HepG2 (cell line): ENCODE results near the gene HAP1. TPM values are rescaled to one million over a fixed set of nuclear protein-coding genes. Genes with fewer than 3 reads are reported as not detected.

Experiments
- ATAC-seq: fragments of 200-7000 bp; cut with Tn5 transposase; 3 replicates; pipeline ENCODE4 v1.9.1; 2020; ENCODE audit warnings: mild to moderate bottlenecking, moderate library complexity
- BruUV-seq: library from RNA; stranded (reverse); fragments of 400-500 nt; replicated peaks from 2 replicates; lab custom pipeline; 2021; lab: Mats Ljungman, UMichigan
- CTCF ChIA-PET: fragments of 300-600 bp; formaldehyde crosslinking; extraction: SDS; loops from one replicate; lab custom pipeline; 2021; ENCODE audit warnings: low total read pairs, inconsistent platforms, low intra/inter-chr PET ratio; lab: Yijun Ruan, JAX
- POLR2A ChIA-PET: fragments of 350-600 bp; sonication (Branson Sonifier 250); formaldehyde crosslinking; loops from one replicate; lab custom pipeline; 2020; ENCODE audit warnings: antibody characterized with exemption, inconsistent platforms; lab: Yijun Ruan, JAX
- DNase-seq: peaks from one replicate; pipeline ENCODE4 v3.0.0-alpha.2; 2015; ENCODE audit warnings: low spot score
- FAIRE-seq: peaks from 3 replicates; lab custom pipeline; 2011; peaks lifted over from hg19 to GRCh38; lab: Jason Lieb, UNC
- H2AFZ ChIP-seq: one replicate; pipeline ENCODE4 v1.6.1; 2011; ENCODE audit warnings: low read length, inconsistent platforms
- H3K27ac ChIP-seq: fragments of 300-600 bp; 3 replicates; pipeline ENCODE4 v1.8.0; 2011; ENCODE audit warnings: mixed run types, mild to moderate bottlenecking, mixed read lengths, low read length, inconsistent platforms; ENCODE audit not compliant: insufficient read depth; ENCODE audit errors: extremely low read length
- H3K27me3 ChIP-seq, 2 experiments: fragments of 200-600 bp in 1 of 2; 2 replicates in 1 of 2; 3 replicates in 1 of 2; pipeline versions ENCODE4 v1.6.0 to v1.8.0; 2011; ENCODE audit warnings: low read length in 2 of 2, mild to moderate bottlenecking in 2 of 2, moderate library complexity in 2 of 2, inconsistent platforms in 1 of 2; ENCODE audit not compliant: insufficient read depth in 2 of 2, control insufficient read depth in 1 of 2
- H3K36me3 ChIP-seq, 2 experiments: fragments of 200-600 bp in 1 of 2; replicated peaks in 1 of 2; 2 replicates in 1 of 2; 3 replicates in 1 of 2; pipeline versions ENCODE4 v1.5.1 to v1.8.0; 2011; ENCODE audit warnings: low read length in 2 of 2, inconsistent platforms in 1 of 2; ENCODE audit not compliant: insufficient read depth in 2 of 2, control insufficient read depth in 1 of 2
- H3K4me1 ChIP-seq: 2 replicates; pipeline ENCODE4 v1.5.1; 2012; ENCODE audit warnings: low read length, inconsistent platforms; ENCODE audit not compliant: insufficient read depth
- H3K4me2 ChIP-seq: 2 replicates; pipeline ENCODE4 v1.6.0; 2011; ENCODE audit warnings: low read depth, low read length, inconsistent platforms
- H3K4me3 ChIP-seq, 3 experiments: fragments of 200-600 bp in 1 of 3; sonication (generic), shearing (Covaris generic) in 1 of 3; replicated peaks in 1 of 3; 2 replicates each; pipeline ENCODE4 v1.5.1; 2011 to 2016; ENCODE audit warnings: low read length in 3 of 3, inconsistent platforms in 2 of 3, low read depth in 2 of 3, mild to moderate bottlenecking in 2 of 3, control low read depth in 1 of 3, mixed read lengths in 1 of 3; ENCODE audit not compliant: insufficient read depth in 1 of 3
- H3K79me2 ChIP-seq: one replicate; pipeline ENCODE4 v1.6.1; 2011; ENCODE audit warnings: low read length, inconsistent platforms; ENCODE audit not compliant: insufficient read depth
- H3K9ac ChIP-seq: 2 replicates; pipeline ENCODE4 v1.6.0; 2011; ENCODE audit warnings: mild to moderate bottlenecking, low read depth, low read length, inconsistent platforms; ENCODE audit not compliant: insufficient read depth
- H3K9me3 ChIP-seq: 2 replicates; pipeline ENCODE4 v1.5.1; 2012; ENCODE audit warnings: mild to moderate bottlenecking, low read length
- H4K20me1 ChIP-seq: 2 replicates; pipeline ENCODE4 v1.6.0; 2011; ENCODE audit warnings: inconsistent platforms, mild to moderate bottlenecking, low read length, moderate library complexity; ENCODE audit not compliant: insufficient read depth
- AGO2 ChIP-seq: fragments of 200-400 bp; formaldehyde crosslinking; optimal IDR thresholded peaks from 2 replicates; pipeline ENCODE3; 2017; ENCODE audit warnings: mild to moderate bottlenecking, low read depth, low read length, moderate library complexity
- HCFC1 ChIP-seq: fragments of 150-350 bp; IDR thresholded peaks from 2 replicates; pipeline ENCODE4 v1.6.1; 2014; ENCODE audit warnings: low read depth, low read length
- MYNN ChIP-seq: sonication (generic); formaldehyde crosslinking; IDR thresholded peaks from 2 replicates; pipeline ENCODE4 v1.4.0; 2020; ENCODE audit warnings: mild to moderate bottlenecking, low read depth, missing genetic modification reagents
- RBFOX2 ChIP-seq: fragments of 200-400 bp; formaldehyde crosslinking; IDR thresholded peaks from 2 replicates; pipeline ENCODE4 v1.6.1; 2017; ENCODE audit warnings: low read depth, mild to moderate bottlenecking, low read length
- ZKSCAN1 ChIP-seq: fragments of 150-350 bp; IDR thresholded peaks from 2 replicates; pipeline ENCODE4 v1.6.1; 2014; ENCODE audit warnings: low read length
- ZNF687 ChIP-seq: sonication (generic); formaldehyde crosslinking; IDR thresholded peaks from 2 replicates; pipeline ENCODE4 v1.5.1; 2020; ENCODE audit warnings: mild to moderate bottlenecking, missing genetic modification reagents, moderate library complexity
- WGBS: methylation state at CpG from one replicate; pipeline ENCODE4 v1.1.6; 2017; ENCODE audit warnings: low lambda C conversion rate; 5-methylcytosine and 5-hydroxymethylcytosine counted together
- in situ Hi-C: cut with HindIII; loops from 2 replicates; pipeline ENCODE4 v1.10.0; 2017; ENCODE audit warnings: low pct_unique_long_range_greater_than_20kb; ENCODE audit not compliant: extremely low pct_ligation_motif_present
- intact Hi-C: fragments of 100-400 bp; cut with micrococcal nuclease; formaldehyde crosslinking; loops from one replicate; pipeline ENCODE4 v1.10.0; 2022; ENCODE audit not compliant: unreplicated experiment
- polyA plus RNA-seq, 8 experiments: library from polyadenylated mRNA; depleted of rRNA in 3 of 8; stranded (reverse) in 7 of 8; unstranded in 1 of 8; fragments of >200 nt; fragmentation: Illumina TruSeq in 4 of 8; extraction: Trizol in 4 of 8; gene quantifications; 2 replicates each; pipeline versions ENCODE4 v1.2.1 to v1.2.3, GENCODE V29; 2011 to 2016; ENCODE audit warnings: low read depth in 4 of 8, missing spikeins in 1 of 8, mixed read lengths in 1 of 8; ENCODE audit not compliant: insufficient read depth in 1 of 8
- total RNA-seq, 5 experiments: library from RNA; depleted of rRNA; stranded (reverse); fragments of >200 nt; fragmentation: Illumina TruSeq; extraction: Trizol; gene quantifications; 2 replicates each; pipeline ENCODE4 v1.2.3, GENCODE V29; 2016; ENCODE audit warnings: low read depth in 1 of 5
- TF ChIP-seq, protein P1 (sequence below): sonication (generic); formaldehyde crosslinking; IDR thresholded peaks from 2 replicates; pipeline ENCODE4 v1.5.0; 2020; ENCODE audit warnings: missing genetic modification reagents, mild to moderate bottlenecking, borderline replicate concordance

The HAP1 gene
- total and polyA plus RNA-seq, 2 of the 13 experiments (the other 11 are each of a cell fraction or from before 2014, with no cell fraction given), result 0.07 TPM

DNA sequence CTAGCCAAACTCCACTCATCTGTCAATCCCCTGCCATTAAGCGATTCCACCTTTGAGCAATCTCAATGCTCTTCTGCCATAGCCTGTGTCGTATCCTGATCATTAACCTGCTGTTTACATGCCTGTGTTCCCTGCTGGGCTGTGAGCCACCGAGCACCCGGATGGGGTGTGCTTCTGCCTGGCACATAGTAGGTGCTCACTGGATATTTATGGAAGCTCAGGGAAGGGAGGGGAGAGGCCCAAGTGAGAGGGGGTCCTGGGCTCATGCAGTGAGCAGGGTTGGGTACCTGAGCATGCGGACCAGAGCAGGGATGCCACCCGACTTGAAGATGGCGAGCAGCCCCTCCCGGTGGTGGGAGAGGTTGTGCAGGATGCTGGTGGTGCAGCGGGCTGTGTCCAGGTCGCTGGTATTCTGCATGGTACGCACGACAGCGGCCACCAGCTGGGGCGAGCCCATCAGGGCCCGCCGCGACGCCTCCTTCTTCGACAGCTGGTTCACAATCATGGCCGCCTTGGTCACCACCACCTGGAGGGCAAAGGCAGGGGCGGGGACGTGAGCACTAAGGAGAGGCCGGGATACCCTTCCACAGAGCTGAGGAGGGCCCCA is 34.3 kb upstream of the HAP1 start:
- FAIRE-seq, result no peak
- Histone ChIP-seq H3K79me2 (no peaks in the 10 kb centered on the region), H3K27ac (no peak overlapping the region), H2AFZ (no peak overlapping the region)
- ATAC-seq, result no peak
- ChIA-PET CTCF (no interaction called here), POLR2A (interaction anchor here (1.3 kb wide), 1 partner anchor 18 kb away, joined by 4 read pairs; the partner anchor contains the start of gene JUP)
- in situ Hi-C loops, result no loop called here
- no TSS peak for BruUV-seq
- TF ChIP-seq AGO2, result peak; percentile 41
- TF ChIP-seq HCFC1, result no peak
- TF ChIP-seq, protein P1, sequence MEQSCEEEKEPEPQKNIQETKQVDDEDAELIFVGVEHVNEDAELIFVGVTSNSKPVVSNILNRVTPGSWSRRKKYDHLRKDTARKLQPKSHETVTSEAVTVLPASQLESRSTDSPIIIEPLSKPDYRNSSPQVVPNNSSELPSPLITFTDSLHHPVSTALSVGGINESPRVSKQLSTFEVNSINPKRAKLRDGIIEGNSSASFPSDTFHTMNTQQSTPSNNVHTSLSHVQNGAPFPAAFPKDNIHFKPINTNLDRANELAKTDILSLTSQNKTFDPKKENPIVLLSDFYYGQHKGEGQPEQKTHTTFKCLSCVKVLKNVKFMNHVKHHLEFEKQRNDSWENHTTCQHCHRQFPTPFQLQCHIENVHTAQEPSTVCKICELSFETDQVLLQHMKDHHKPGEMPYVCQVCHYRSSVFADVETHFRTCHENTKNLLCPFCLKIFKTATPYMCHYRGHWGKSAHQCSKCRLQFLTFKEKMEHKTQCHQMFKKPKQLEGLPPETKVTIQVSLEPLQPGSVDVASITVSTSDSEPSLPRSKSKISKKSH (CRISPR knock-in tag), result no peak
- TF ChIP-seq ZNF687, result 0 out of 2 replicates have a peak, but pooled peaks have one; percentile 21
- TF ChIP-seq ZKSCAN1, result peak; percentile 79
- no peak for TF ChIP-seq MYNN
- peak; percentile 24; the same call in 1 of the 2 replicates for TF ChIP-seq RBFOX2
- TF ChIP-seq, all 625 proteins: peak for 4
- H3K36me3 ChIP-seq, result peaks cover 25 to 60% of the 10 kb centered on the region in 2 experiments
- no peak overlapping the region for H3K9ac ChIP-seq
- H3K4me1 ChIP-seq, result peaks cover 24% of the 10 kb centered on the region
- no peak overlapping the region for H3K4me3 ChIP-seq
- DNase-seq, result no peak
- H3K27me3 ChIP-seq, result no peaks in the 10 kb centered on the region
- H4K20me1 ChIP-seq, result no peaks in the 10 kb centered on the region
- intact Hi-C loops, result no loop called here
- WGBS, result 97% methylated on average over 21 of the region's 23 CpGs
- H3K4me2 ChIP-seq, result no peak overlapping the region
- no peaks in the 10 kb centered on the region for H3K9me3 ChIP-seq
